Activated naive CD4-positive, alpha-beta T cell treated with anti-CD3 and anti-CD28 coated beads, Interleukin-2, amount 50 U/mL, for 72 hours (primary cell): ENCODE measurements around the gene FNIP1. TPM values are rescaled to one million over a fixed set of nuclear protein-coding genes. Genes with fewer than 3 reads are reported as not detected.
"Not testable (repeated sequence)": the region's sequence is repeated elsewhere in the genome, so short reads cannot be mapped to it uniquely, and the experiment has no call there.

Experiments used
- ATAC-seq, 2 donors: fragments of 150-1000 bp; cut with Tn5 transposase; 2 replicates each; pipeline ENCODE4 v1.10.0; 2021; ENCODE audit warnings: mild to moderate bottlenecking in 2 of 2, moderate library complexity in 2 of 2
- DNase-seq, 2 donors: peaks; one replicate each; pipeline ENCODE4 v3.0.0; 2021 to 2022; ENCODE audit warnings: low spot score in 2 of 2
- H3K27ac Mint-ChIP-seq, 2 donors: one replicate each; pipeline ENCODE4 v1.8.0; 2022; ENCODE audit warnings: mild to moderate bottlenecking in 2 of 2, mixed read lengths in 2 of 2
- H3K36me3 Mint-ChIP-seq, 2 donors: one replicate each; pipeline ENCODE4 v1.8.0; 2022; ENCODE audit warnings: mixed read lengths in 2 of 2
- H3K9me3 Mint-ChIP-seq, 2 donors: one replicate each; pipeline ENCODE4 v1.8.0; 2022; ENCODE audit warnings: mixed read lengths in 2 of 2
- total RNA-seq, 2 donors: library from RNA; stranded (reverse); gene quantifications; one replicate each; pipeline ENCODE4 v1.2.3, GENCODE V29; 2022

The FNIP1 gene
- total RNA-seq = 10 to 100 TPM; 20.5 to 27.1 TPM

GRCh38 chr5:131796793-131797693 lies at the start of gene FNIP1:
FNIP1 (minus strand) TSS chr5:131797017; CDS start chr5:131796921, 96 bp downstream.
- peaks cover 11% of the 10 kb centered on the region in 2 donors for H3K36me3 Mint-ChIP-seq
- ATAC-seq (peak; percentile 95 to 98), DNase-seq (peak; percentile 99)
- H3K27ac Mint-ChIP-seq = peak within 1 kb of the TSS; percentile 92 to 96
- no peaks in the 10 kb centered on the region for H3K9me3 Mint-ChIP-seq

- ATAC-seq = no peak
- peaks cover 15 to 44% of the 10 kb centered on the region in 2 donors for H3K9me3 Mint-ChIP-seq
- peaks cover 35 to 47% of the 10 kb centered on the region in 2 donors for H3K36me3 Mint-ChIP-seq
- DNase-seq = no peak
- no peak overlapping the region for H3K27ac Mint-ChIP-seq
Measured at GRCh38 chr5:131846536-131846935, 49.7 kb upstream of the FNIP1 start.

GRCh38 chr5:131845828-131846227 lies 49.0 kb upstream of the FNIP1 start:
- H3K9me3 Mint-ChIP-seq = peaks cover 15 to 46% of the 10 kb centered on the region in 2 donors
- DNase-seq = no peak
- peaks cover 35 to 47% of the 10 kb centered on the region in 2 donors for H3K36me3 Mint-ChIP-seq
- no peak overlapping the region for H3K27ac Mint-ChIP-seq
- ATAC-seq = no peak

GRCh38 chr5:131842971-131843370 lies 46.2 kb upstream of the FNIP1 start:
- DNase-seq, H3K27ac Mint-ChIP-seq, ATAC-seq: not testable (repeated sequence)
- Mint-ChIP-seq H3K36me3 (peaks cover 34 to 35% of the 10 kb centered on the region in 2 donors), H3K9me3 (peaks cover 14 to 59% of the 10 kb centered on the region in 2 donors)

GRCh38 chr5:131832702-131833101 lies 35.9 kb upstream of the FNIP1 start:
- H3K36me3 Mint-ChIP-seq = peaks cover 4 to 20% of the 10 kb centered on the region in 2 donors
- not testable (repeated sequence) for H3K27ac Mint-ChIP-seq, DNase-seq, ATAC-seq, H3K9me3 Mint-ChIP-seq

GRCh38 chr5:131825404-131826013 lies 28.7 kb upstream of the FNIP1 start:
- DNase-seq = no peak
- Mint-ChIP-seq H3K27ac (no peak overlapping the region), H3K36me3 (no peaks in the 10 kb centered on the region), H3K9me3 (no peaks in the 10 kb centered on the region)
- ATAC-seq = no peak

GRCh38 chr5:131824631-131825030 lies 27.8 kb upstream of the FNIP1 start:
- no peak for DNase-seq
- no peak for ATAC-seq
- H3K27ac Mint-ChIP-seq = no peak overlapping the region
- H3K9me3 Mint-ChIP-seq = no peaks in the 10 kb centered on the region
- H3K36me3 Mint-ChIP-seq = no peaks in the 10 kb centered on the region

GRCh38 chr5:131821221-131821620 lies 24.4 kb upstream of the FNIP1 start:
- H3K9me3 Mint-ChIP-seq = no peaks in the 10 kb centered on the region
- H3K27ac Mint-ChIP-seq = peak overlapping the region in 1 of 2 donors; percentile 36
- ATAC-seq (no peak), DNase-seq (no peak)
- H3K36me3 Mint-ChIP-seq = no peaks in the 10 kb centered on the region

- no peak for DNase-seq
- ATAC-seq = no peak
- no peak overlapping the region for H3K27ac Mint-ChIP-seq
- H3K36me3 Mint-ChIP-seq = no peaks in the 10 kb centered on the region
- no peaks in the 10 kb centered on the region for H3K9me3 Mint-ChIP-seq
Measured at GRCh38 chr5:131818001-131818724, 21.3 kb upstream of the FNIP1 start.

GRCh38 chr5:131814990-131815389 lies 18.2 kb upstream of the FNIP1 start:
- Mint-ChIP-seq H3K27ac (no peak overlapping the region), H3K36me3 (no peaks in the 10 kb centered on the region), H3K9me3 (no peaks in the 10 kb centered on the region)
- DNase-seq (no peak), ATAC-seq (no peak)

- H3K9me3 Mint-ChIP-seq = no peaks in the 10 kb centered on the region
Measured at GRCh38 chr5:131812371-131813160, 15.7 kb upstream of the FNIP1 start.

GRCh38 chr5:131810510-131811249 lies 13.9 kb upstream of the FNIP1 start:
- DNase-seq (no peak), ATAC-seq (peak in 1 of 2 donors; percentile 41)
- no peaks in the 10 kb centered on the region for H3K36me3 Mint-ChIP-seq
- no peak overlapping the region for H3K27ac Mint-ChIP-seq
- no peaks in the 10 kb centered on the region for H3K9me3 Mint-ChIP-seq

More at GRCh38 chr5:131812371-131813160, 15.7 kb upstream of the FNIP1 start:
- Mint-ChIP-seq H3K36me3 (no peaks in the 10 kb centered on the region), H3K27ac (no peak overlapping the region)
- ATAC-seq = no peak
- DNase-seq = no peak

- ATAC-seq (peak; percentile 11 to 15), DNase-seq (peak in 1 of 2 donors; percentile 47)
- Mint-ChIP-seq H3K9me3 (no peaks in the 10 kb centered on the region), H3K27ac (peak overlapping the region; percentile 92 to 96), H3K36me3 (peaks cover 11% of the 10 kb centered on the region in 2 donors)
Measured at GRCh38 chr5:131795879-131796792, 681 bp downstream of the FNIP1 start.

- DNase-seq = no peak
- Mint-ChIP-seq H3K27ac (peak overlapping the region; percentile 61 to 92), H3K36me3 (peaks cover 11% of the 10 kb centered on the region in 2 donors), H3K9me3 (no peaks in the 10 kb centered on the region)
- ATAC-seq = no peak
Measured at GRCh38 chr5:131795228-131795627, 1.6 kb downstream of the FNIP1 start.

- Mint-ChIP-seq H3K27ac (no peak overlapping the region), H3K36me3 (peaks cover 11% of the 10 kb centered on the region in 2 donors)
Measured at GRCh38 chr5:131794586-131794985, 2.2 kb downstream of the FNIP1 start.

More at GRCh38 chr5:131794586-131794985, 2.2 kb downstream of the FNIP1 start:
- ATAC-seq (no peak), DNase-seq (no peak)
- H3K9me3 Mint-ChIP-seq = peaks cover 0 to 4% of the 10 kb centered on the region in 2 donors
